BLaER1 treated with 17β-estradiol and CSF1 and Interleukin-3, amounts not matched to agents 10 nM and 100 nM (cell line): ENCODE measurements around the gene RHCE.
"Not testable (repeated sequence)": the region's sequence is repeated elsewhere in the genome, so short reads cannot be mapped to it uniquely, and the experiment has no call there.

Experiments
- H3K27ac ChIP-seq, 11 experiments: shearing (Covaris generic); formaldehyde crosslinking; 2 replicates each; pipeline ENCODE4 v1.8.1; 2022
- H3K27me3 ChIP-seq, 11 experiments: shearing (Covaris generic); formaldehyde crosslinking; 2 replicates each; pipeline ENCODE4 v1.8.1; 2022
- H3K36me3 ChIP-seq, 11 experiments: shearing (Covaris generic); formaldehyde crosslinking; 2 replicates each; pipeline ENCODE4 v1.8.1; 2022
- H3K4me1 ChIP-seq, 10 experiments: shearing (Covaris generic); formaldehyde crosslinking; 2 replicates each; pipeline ENCODE4 v1.8.1; 2022
- H3K4me2 ChIP-seq, 11 experiments: shearing (Covaris generic); formaldehyde crosslinking; 2 replicates each; pipeline ENCODE4 v1.8.1; 2022
- H3K4me3 ChIP-seq, 10 experiments: shearing (Covaris generic); formaldehyde crosslinking; 2 replicates each; pipeline ENCODE4 v1.8.1; 2022
- H3K9ac ChIP-seq, 11 experiments: shearing (Covaris generic); formaldehyde crosslinking; 2 replicates each; pipeline ENCODE4 v1.8.1; 2022
- H3K9me3 ChIP-seq, 11 experiments: shearing (Covaris generic); formaldehyde crosslinking; replicated peaks in 1 of 11; 2 replicates each; pipeline ENCODE4 v1.8.1; 2022
- H4K20me1 ChIP-seq, 11 experiments: shearing (Covaris generic); formaldehyde crosslinking; 2 replicates each; pipeline ENCODE4 v1.8.1; 2022
- Cebpa-rat ChIP-seq, 11 experiments: shearing (Covaris generic); IDR thresholded peaks; 2 replicates each; pipeline ENCODE4 v1.8.1; 2022

Gene RHCE

GRCh38 chr1:25371757-25372156 is 48.9 kb downstream of the RHCE start:
- not testable (repeated sequence) for H3K9ac ChIP-seq, H4K20me1 ChIP-seq, H3K4me1 ChIP-seq, H3K4me2 ChIP-seq, H3K36me3 ChIP-seq, H3K27ac ChIP-seq, H3K9me3 ChIP-seq, H3K4me3 ChIP-seq, H3K27me3 ChIP-seq

GRCh38 chr1:25369691-25370271 is 50.8 kb downstream of the RHCE start:
- H3K27me3 ChIP-seq, H3K9ac ChIP-seq, H3K9me3 ChIP-seq, H3K4me3 ChIP-seq, H3K36me3 ChIP-seq, H3K4me1 ChIP-seq, H4K20me1 ChIP-seq, H3K27ac ChIP-seq, H3K4me2 ChIP-seq: not testable (repeated sequence)

GRCh38 chr1:25369241-25369640 is 51.4 kb downstream of the RHCE start:
- Histone ChIP-seq H3K4me3 (no peak overlapping the region), H3K9me3 (no peaks in the 10 kb centered on the region), H3K36me3 (no peaks in the 10 kb centered on the region), H3K4me2 (no peak overlapping the region), H4K20me1 (no peaks in the 10 kb centered on the region), H3K27me3 (no peaks in the 10 kb centered on the region), H3K27ac (no peak overlapping the region), H3K9ac (no peak overlapping the region), H3K4me1 (peaks cover 0 to 10% (median 0%) of the 10 kb centered on the region in 10 experiments; a peak in 1 of 20 replicates)
- TF ChIP-seq Cebpa-rat (IDR thresholded peaks at IDR 0.05): no peak

GRCh38 chr1:25362634-25363559 is 57.7 kb downstream of the RHCE start:
- H3K9ac ChIP-seq, H3K9me3 ChIP-seq, H3K4me3 ChIP-seq, H3K27ac ChIP-seq, H3K27me3 ChIP-seq, H3K4me2 ChIP-seq, H3K4me1 ChIP-seq: not testable (repeated sequence)
- Histone ChIP-seq H3K36me3 (peaks cover 39 to 44% (median 41%) of the 10 kb centered on the region in 11 experiments), H4K20me1 (peaks cover 0 to 16% (median 4%) of the 10 kb centered on the region in 11 experiments; a peak in 7 of 22 replicates)

DNA sequence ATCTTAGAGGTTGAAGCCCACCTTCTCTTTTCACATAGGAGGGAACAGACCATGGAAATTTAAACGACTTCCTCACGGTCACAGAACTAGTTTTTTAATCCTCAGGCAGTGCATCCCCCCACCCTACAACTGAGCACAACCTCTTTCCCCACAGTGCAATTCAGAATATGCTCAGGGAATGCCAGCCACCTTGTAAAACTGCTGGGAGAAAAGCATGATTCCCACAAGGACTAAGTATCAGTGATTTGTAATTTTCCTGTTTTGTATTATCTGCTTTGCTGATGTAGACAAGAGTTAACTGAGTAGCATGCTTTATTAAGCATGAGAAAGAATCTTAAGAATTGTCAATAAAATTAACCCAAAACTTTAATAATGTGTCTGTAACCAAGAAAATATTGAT is 58.7 kb downstream of the RHCE start:
- H3K9me3 ChIP-seq: no peaks in the 10 kb centered on the region
- peaks cover 0 to 16% (median 4%) of the 10 kb centered on the region in 11 experiments; a peak in 7 of 22 replicates for H4K20me1 ChIP-seq
- H3K4me3 ChIP-seq: no peak overlapping the region
- peaks cover 48 to 54% (median 51%) of the 10 kb centered on the region in 11 experiments for H3K36me3 ChIP-seq
- H3K4me1 ChIP-seq: peaks cover 0 to 8% (median 0%) of the 10 kb centered on the region in 10 experiments; a peak in 3 of 20 replicates
- H3K27me3 ChIP-seq: no peaks in the 10 kb centered on the region
- no peak overlapping the region for H3K27ac ChIP-seq
- peak overlapping the region in 1 of 11 experiments; percentile 11; a peak in 1 of 22 replicates for H3K4me2 ChIP-seq
- H3K9ac ChIP-seq: no peak overlapping the region
- no peak for TF ChIP-seq Cebpa-rat (IDR thresholded peaks at IDR 0.05)

GRCh38 chr1:25360596-25361581 is 59.7 kb downstream of the RHCE start:
- Histone ChIP-seq H3K36me3 (peaks cover 57 to 64% (median 61%) of the 10 kb centered on the region in 11 experiments), H3K9me3 (no peaks in the 10 kb centered on the region), H3K4me3 (no peak overlapping the region), H3K27me3 (no peaks in the 10 kb centered on the region), H4K20me1 (peaks cover 0 to 23% (median 8%) of the 10 kb centered on the region in 11 experiments; a peak in 11 of 22 replicates), H3K4me1 (peaks cover 0 to 8% (median 0%) of the 10 kb centered on the region in 10 experiments; a peak in 4 of 20 replicates), H3K9ac (no peak overlapping the region), H3K4me2 (no peak overlapping the region), H3K27ac (no peak overlapping the region)
- TF ChIP-seq Cebpa-rat (IDR thresholded peaks at IDR 0.05): no peak

- Histone ChIP-seq H4K20me1 (peaks cover 4 to 49% (median 14%) of the 10 kb centered on the region in 11 experiments; a peak in 18 of 22 replicates), H3K36me3 (peaks cover 93 to 100% (median 99%) of the 10 kb centered on the region in 11 experiments), H3K9me3 (no peaks in the 10 kb centered on the region), H3K4me3 (no peak overlapping the region), H3K9ac (no peak overlapping the region), H3K27ac (no peak overlapping the region), H3K4me1 (peaks cover 0 to 4% (median 0%) of the 10 kb centered on the region in 10 experiments; a peak in 4 of 20 replicates), H3K27me3 (no peaks in the 10 kb centered on the region), H3K4me2 (no peak overlapping the region)
- TF ChIP-seq Cebpa-rat (IDR thresholded peaks at IDR 0.05): no peak
These were observed 63.8 kb downstream of the RHCE start for GRCh38 chr1:25356848-25357247.

- Histone ChIP-seq H3K27me3 (no peaks in the 10 kb centered on the region), H3K4me1 (peaks cover 0 to 3% (median 0%) of the 10 kb centered on the region in 10 experiments; a peak in 3 of 20 replicates), H3K4me2 (no peak overlapping the region), H4K20me1 (peaks cover 4 to 53% (median 18%) of the 10 kb centered on the region in 11 experiments; a peak in 18 of 22 replicates), H3K9ac (no peak overlapping the region), H3K4me3 (no peak overlapping the region), H3K9me3 (no peaks in the 10 kb centered on the region), H3K36me3 (peaks cover 93 to 100% (median 99%) of the 10 kb centered on the region in 11 experiments), H3K27ac (no peak overlapping the region)
- no peak for TF ChIP-seq Cebpa-rat (IDR thresholded peaks at IDR 0.05)
These were observed 64.2 kb downstream of the RHCE start for GRCh38 chr1:25356441-25356840.
